ENCODE results near the gene IRX4. TPM values are rescaled to one million over a fixed set of nuclear protein-coding genes. Genes with fewer than 3 reads are reported as not detected.

IRX4 gene
- total and polyA plus RNA-seq, 2 donors (not counting 3 experiments of a cell fraction or from before 2014, with no cell fraction given) = not detected

GRCh38 chr5:1897386-1897785, 14.7 kb upstream of the IRX4 start:
- H3K4me2 ChIP-seq (ENCODE audit: insufficient read depth, low read length) = no peak overlapping the region
- H3K4me1 ChIP-seq (ENCODE audit: control insufficient read depth, extremely low read depth, insufficient read depth, low read length) = no peaks in the 10 kb centered on the region
- no peaks in the 10 kb centered on the region for H3K9me1 ChIP-seq (replicated peaks; ENCODE audit: control insufficient read depth, extremely low read depth, insufficient read depth, low read length)
- intact Hi-C loops (cut with micrococcal nuclease) = no loop called here
- FAIRE-seq (no peak), DNase-seq (ENCODE audit: low read depth, low spot score) (no peak)
- TF ChIP-seq JUN (IDR thresholded peaks at IDR 0.05; ENCODE audit: borderline replicate concordance, insufficient read depth, insufficient read length, low read depth) (no peak), MAX (IDR thresholded peaks at IDR 0.05; ENCODE audit: insufficient read depth, insufficient read length) (no peak)
- no peaks in the 10 kb centered on the region for H3K36me3 ChIP-seq (ENCODE audit: control insufficient read depth in 2 of 2, extremely low read depth in 1 of 2, insufficient read depth in 2 of 2, low read length in 2 of 2)
- H3K9me3 ChIP-seq (replicated peaks; ENCODE audit: control insufficient read depth, insufficient read depth, low read length) = no peaks in the 10 kb centered on the region
- ChIA-PET POLR2A (no interaction called here), CTCF (no interaction called here)
- no TSS peak for BruUV-seq (replicated peaks)
- no peaks in the 10 kb centered on the region for H3K27me3 ChIP-seq (ENCODE audit: control insufficient read depth in 2 of 2, insufficient read depth in 2 of 2, low read length in 2 of 2)
- dilution Hi-C loops (cut with MboI; ENCODE audit: extremely low pct_ligation_motif_present, low sequenced_read_pairs) = no loop called here
- no peak overlapping the region for H3K9ac ChIP-seq (replicated peaks; ENCODE audit: extremely low read depth, insufficient read depth, low read length)
- H2AFZ ChIP-seq (ENCODE audit: low read depth, low read length) = no peak overlapping the region
- no peak overlapping the region for H3K4me3 ChIP-seq (replicated peaks in 1 of 3; ENCODE audit: insufficient read depth in 1 of 3, low read depth in 1 of 3, low read length in 3 of 3)
- no peaks in the 10 kb centered on the region for H3K79me2 ChIP-seq (ENCODE audit: control insufficient read depth, insufficient read depth, low read length)
- no peaks in the 10 kb centered on the region for H4K20me1 ChIP-seq (replicated peaks; ENCODE audit: control insufficient read depth, extremely low read depth, insufficient read depth, low read length)
- H3K27ac ChIP-seq (ENCODE audit: insufficient read depth, low read depth, low read length) = no peak overlapping the region

GRCh38 chr5:1896602-1897376, 14.1 kb upstream of the IRX4 start:
- CTCF ChIA-PET = no interaction called here

More at GRCh38 chr5:1896602-1897376, 14.1 kb upstream of the IRX4 start:
- Histone ChIP-seq H3K4me2 (ENCODE audit: insufficient read depth, low read length) (no peak overlapping the region), H3K4me3 (replicated peaks in 1 of 3; ENCODE audit: insufficient read depth in 1 of 3, low read depth in 1 of 3, low read length in 3 of 3) (no peak overlapping the region), H3K4me1 (ENCODE audit: control insufficient read depth, extremely low read depth, insufficient read depth, low read length) (no peaks in the 10 kb centered on the region), H4K20me1 (replicated peaks; ENCODE audit: control insufficient read depth, extremely low read depth, insufficient read depth, low read length) (no peaks in the 10 kb centered on the region), H3K27me3 (ENCODE audit: control insufficient read depth in 2 of 2, insufficient read depth in 2 of 2, low read length in 2 of 2) (no peaks in the 10 kb centered on the region), H2AFZ (ENCODE audit: low read depth, low read length) (no peak overlapping the region), H3K9ac (replicated peaks; ENCODE audit: extremely low read depth, insufficient read depth, low read length) (no peak overlapping the region), H3K79me2 (ENCODE audit: control insufficient read depth, insufficient read depth, low read length) (no peaks in the 10 kb centered on the region), H3K9me3 (replicated peaks; ENCODE audit: control insufficient read depth, insufficient read depth, low read length) (no peaks in the 10 kb centered on the region), H3K9me1 (replicated peaks; ENCODE audit: control insufficient read depth, extremely low read depth, insufficient read depth, low read length) (no peaks in the 10 kb centered on the region), H3K36me3 (ENCODE audit: control insufficient read depth in 2 of 2, extremely low read depth in 1 of 2, insufficient read depth in 2 of 2, low read length in 2 of 2) (no peaks in the 10 kb centered on the region), H3K27ac (ENCODE audit: insufficient read depth, low read depth, low read length) (no peak overlapping the region)
- FAIRE-seq (no peak), DNase-seq (ENCODE audit: low read depth, low spot score) (no peak)
- POLR2A ChIA-PET = no interaction called here
- no TSS peak for BruUV-seq (replicated peaks)
- dilution Hi-C loops (cut with MboI; ENCODE audit: extremely low pct_ligation_motif_present, low sequenced_read_pairs) (no loop called here), intact Hi-C loops (cut with micrococcal nuclease) (no loop called here)
- TF ChIP-seq EZH2 (IDR thresholded peaks at IDR 0.05; ENCODE audit: borderline replicate concordance, low read depth, low read length, severe bottlenecking) = no peak
- no peak for TF ChIP-seq POLR2A (IDR thresholded peaks at IDR 0.05; ENCODE audit: low read depth, low read length)
- no peak for TF ChIP-seq JUN (IDR thresholded peaks at IDR 0.05; ENCODE audit: borderline replicate concordance, insufficient read depth, insufficient read length, low read depth)
- TF ChIP-seq CTCF (IDR thresholded peaks at IDR 0.05; ENCODE audit: extremely low read depth in 1 of 2, insufficient read depth in 1 of 2, low read depth in 1 of 2, low read length in 2 of 2) = no peak
- TF ChIP-seq MAX (IDR thresholded peaks at IDR 0.05; ENCODE audit: insufficient read depth, insufficient read length) = no peak
- TF ChIP-seq POLR2AphosphoS5 (IDR thresholded peaks at IDR 0.05; ENCODE audit: insufficient read depth, low read depth, low read length) = no peak
- TF ChIP-seq MYC (IDR thresholded peaks at IDR 0.05; ENCODE audit: low read depth, low read length) = no peak
- no peak for TF ChIP-seq GATA2 (IDR thresholded peaks at IDR 0.05; ENCODE audit: insufficient read depth, insufficient read length, low read depth, low read length)
- no peak for TF ChIP-seq FOS (IDR thresholded peaks at IDR 0.05; ENCODE audit: borderline replicate concordance, insufficient read depth, low read length)
